Activated CD8-positive, alpha-beta memory T cell treated with anti-CD3 and anti-CD28 coated beads, Interleukin-2, amount 50 U/mL, for 4 hours (primary cell): Measurements from ENCODE around the gene ZBTB20.

Experiments
- DNase-seq: peaks from one replicate; pipeline ENCODE4 v3.0.0-alpha.2; 2020

Gene ZBTB20

GRCh38 chr3:114902691-114903101, 244.4 kb downstream of the ZBTB20 start:
- DNase-seq, result no peak

DNA sequence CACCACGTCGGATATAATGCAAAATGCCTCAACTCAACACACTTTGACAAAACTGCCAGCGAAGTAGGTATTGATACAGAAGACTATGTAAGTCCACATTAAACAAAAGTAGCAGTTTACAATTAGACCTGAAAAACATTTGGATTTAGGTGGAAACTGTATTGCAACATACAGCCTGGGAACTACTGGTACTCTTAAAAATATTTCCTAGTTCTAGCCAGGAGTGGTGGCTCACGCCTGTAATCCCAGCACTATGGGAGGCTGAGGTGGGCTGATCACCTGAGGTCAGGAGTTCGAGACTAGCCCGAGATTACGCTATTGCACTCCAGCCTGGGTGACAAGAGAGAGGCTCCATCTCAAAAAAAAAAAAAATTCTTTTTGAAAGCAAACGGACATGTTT, 246.2 kb downstream of the ZBTB20 start:
- no peak for DNase-seq

DNA sequence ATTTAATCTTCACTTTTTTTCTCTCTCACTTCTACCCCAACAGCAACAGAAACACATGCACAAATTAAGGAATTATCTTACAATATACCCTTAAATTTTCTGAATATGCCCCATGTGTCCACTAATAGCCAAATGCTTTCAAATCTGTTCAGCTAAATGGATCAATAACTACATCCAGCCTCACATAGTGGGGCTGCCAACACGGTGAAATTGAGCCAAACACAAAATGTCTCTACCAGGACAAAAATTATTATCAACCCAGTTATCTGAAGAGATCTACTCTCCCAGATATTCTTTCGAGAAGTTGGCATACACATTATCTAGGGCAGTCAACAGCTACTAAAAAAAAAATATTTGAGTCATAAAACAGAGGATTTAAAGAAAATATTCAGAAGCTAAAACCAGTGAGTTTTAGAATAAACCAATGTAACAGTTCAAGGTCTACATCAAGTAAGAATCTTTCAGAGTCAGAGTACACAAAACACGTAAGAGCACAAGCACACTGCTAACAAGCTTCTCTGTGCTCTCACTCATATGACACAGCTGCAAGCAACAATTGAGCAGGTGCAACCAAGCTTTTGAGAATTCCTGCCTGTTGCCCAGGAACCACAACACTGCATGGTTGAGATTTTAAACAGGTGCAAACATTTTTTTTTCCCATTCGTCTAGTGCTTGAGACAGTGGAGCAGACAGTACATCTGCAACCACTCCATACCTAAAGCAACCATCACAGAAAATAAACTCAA, 247.7 kb downstream of the ZBTB20 start:
- no peak for DNase-seq

- no peak for DNase-seq
Measured at GRCh38 chr3:114896978-114897377, 250.1 kb downstream of the ZBTB20 start.

DNA sequence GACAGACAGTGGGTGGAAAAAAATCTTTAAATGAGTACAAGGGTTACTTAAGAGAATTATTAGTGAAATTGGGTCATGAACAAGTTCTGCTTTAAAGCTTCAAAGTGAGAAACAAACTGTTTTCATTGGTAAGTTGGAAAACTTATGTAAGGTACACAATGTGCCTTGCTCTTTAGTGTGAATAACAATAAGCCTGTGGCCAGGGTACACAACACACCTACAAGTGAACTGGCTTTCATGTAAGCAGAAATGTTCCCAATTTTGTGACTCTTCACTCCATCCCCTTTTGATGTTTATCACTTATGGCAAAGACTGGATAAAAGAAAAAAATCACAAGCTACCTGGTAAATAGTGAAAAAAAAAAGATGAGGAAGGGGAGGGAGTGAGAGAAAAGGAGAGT, 253.7 kb downstream of the ZBTB20 start:
- DNase-seq, result no peak

DNA sequence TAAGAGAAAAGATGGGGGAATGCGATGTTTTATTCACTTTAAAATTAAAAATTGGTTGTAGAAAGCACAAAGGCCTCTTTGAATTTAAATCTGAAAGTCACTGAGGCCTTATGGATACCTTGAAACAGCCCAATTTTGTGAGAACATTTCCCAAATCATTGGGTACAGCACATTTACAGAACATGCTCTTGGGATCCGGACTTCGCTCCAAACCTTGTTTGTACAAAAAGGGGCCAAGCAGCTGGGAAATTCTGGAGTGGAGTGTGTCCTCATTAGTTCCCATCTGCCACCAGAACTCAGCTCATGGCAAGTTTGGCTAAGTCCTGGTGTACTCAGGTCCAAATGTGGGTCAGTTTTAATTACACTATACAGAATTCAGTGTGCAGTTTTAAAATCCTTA, 254.2 kb downstream of the ZBTB20 start:
- no peak for DNase-seq

- DNase-seq, result no peak
Measured at GRCh38 chr3:114892131-114892879, 254.8 kb downstream of the ZBTB20 start.

- DNase-seq, result no peak
Measured at GRCh38 chr3:114887806-114888205, 259.3 kb downstream of the ZBTB20 start.

DNA sequence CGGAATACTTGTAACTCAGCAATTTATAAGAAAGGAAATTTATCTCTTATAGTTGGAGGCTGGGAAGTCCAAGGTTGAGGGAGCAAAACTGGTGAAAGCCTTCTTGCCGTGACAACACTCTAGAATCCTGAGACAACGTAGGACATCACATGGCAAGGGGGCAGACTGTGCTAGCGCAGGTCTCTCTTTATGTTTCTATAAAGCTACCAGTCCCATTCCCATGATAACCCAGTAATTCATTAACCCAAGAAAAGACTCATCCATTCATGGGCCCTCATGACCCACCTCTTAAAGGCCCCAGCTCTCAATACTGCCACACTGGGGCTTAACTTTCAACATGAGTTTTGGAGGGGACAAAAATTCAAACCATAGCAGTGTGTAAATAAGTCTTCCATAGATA, 260.2 kb downstream of the ZBTB20 start:
- no peak for DNase-seq

GRCh38 chr3:114884213-114884923, 262.7 kb downstream of the ZBTB20 start:
- no peak for DNase-seq

DNA sequence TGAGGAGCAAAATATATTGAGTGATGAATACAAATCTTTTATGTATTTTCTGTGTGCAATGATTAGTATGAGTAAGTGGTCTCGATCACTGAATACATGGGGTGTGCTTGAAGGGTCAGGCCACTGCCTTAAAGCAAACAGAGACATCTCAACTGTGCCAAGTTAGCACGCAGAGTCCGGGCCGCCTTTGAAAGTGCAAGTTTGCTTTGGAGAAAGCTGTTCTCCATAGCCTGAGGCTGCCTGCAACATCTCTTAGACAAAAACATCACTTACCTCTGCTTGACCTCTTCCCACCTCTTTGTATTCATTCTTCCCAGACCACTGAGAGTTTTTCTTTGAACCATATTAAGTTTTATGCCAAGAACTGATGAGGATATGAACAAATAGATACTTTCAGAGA, 267.0 kb downstream of the ZBTB20 start:
- no peak for DNase-seq

GRCh38 chr3:114879059-114880031, 267.7 kb downstream of the ZBTB20 start:
- no peak for DNase-seq

DNA sequence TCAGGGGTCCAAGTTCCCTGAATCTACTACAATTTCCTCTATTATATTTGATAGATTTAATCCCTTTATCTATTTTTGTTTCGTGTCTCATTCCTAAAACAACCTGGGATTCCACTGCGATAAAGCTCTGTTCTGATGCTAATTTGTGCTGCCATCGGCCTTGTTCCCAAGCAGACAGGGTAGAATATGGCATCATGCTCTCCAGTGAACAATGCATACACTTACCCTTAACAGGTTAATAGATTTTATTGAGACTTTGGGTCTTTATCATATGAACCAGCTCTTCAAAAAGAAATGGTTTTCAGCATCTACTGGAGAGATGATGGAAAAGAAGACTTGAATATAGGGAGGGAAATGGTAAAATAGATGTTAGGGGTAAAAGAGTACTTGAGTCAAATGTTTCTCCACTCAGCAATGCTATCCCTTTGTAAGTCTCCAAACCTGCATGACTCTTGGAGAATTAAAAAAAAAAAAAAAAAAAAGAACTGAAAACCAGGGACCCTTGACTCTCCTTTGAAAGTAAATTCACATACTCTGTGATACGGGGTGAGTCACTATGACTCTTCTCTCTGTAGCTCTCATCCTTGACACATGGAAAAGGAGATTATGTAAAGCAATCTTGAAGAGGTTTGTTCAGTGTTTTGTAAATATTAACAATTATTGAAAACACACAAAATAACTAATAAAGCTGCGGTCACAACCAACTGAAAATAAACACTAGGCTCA, 268.8 kb downstream of the ZBTB20 start:
- no peak for DNase-seq

DNA sequence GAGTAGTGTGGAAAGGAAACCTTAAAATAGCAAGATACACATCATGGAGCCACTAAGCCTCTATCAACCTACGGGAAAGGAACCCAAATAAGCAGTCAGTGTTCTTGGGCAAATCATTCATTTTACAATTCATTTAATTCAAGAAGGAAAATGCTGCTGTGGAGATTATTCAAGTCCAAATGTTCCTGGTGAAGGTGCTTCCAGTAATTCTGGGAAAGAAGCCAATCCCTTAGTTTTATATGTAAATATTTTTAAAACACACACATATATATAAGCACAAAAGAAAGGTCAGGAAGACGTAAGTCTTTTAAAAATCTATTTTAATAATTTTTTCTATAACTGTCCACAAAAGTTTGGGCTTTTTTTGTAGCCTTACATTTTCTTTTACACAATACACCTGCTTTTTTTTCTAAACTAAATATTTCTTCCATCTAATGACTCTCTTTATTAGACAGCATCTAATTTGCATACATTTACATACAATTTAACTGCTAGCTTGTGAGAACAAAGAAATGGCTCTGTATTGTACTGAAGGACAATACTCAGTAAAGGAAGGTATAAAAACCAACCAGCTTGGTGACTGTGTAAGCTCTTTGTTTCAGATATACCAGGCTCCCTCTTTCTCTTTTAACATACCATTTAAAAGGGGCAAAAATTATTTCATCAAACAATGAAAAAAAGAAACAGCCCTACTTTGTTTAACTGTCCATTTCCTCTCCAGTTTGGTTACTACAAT, 269.5 kb downstream of the ZBTB20 start:
- no peak for DNase-seq

DNA sequence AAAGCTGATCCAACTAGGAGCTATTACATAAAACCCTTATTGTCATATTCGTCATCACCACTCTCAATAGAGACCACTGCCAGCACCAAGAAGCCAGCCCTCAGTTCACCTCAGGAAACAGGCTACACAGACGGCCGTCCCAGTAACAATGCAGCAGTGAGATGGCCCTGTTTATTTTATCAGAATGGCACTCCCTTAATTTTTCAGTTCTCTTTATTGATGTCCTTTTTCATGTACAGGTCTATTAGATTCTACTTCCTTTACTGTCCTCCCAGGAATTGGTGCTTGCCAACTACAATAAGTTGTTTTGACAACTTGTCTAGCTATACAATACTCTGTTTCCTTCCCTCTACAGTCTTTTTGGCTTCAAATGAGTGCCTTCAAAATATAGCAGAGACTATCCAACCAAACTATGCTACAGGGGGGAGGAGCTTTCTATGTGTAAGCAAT, 272.5 kb downstream of the ZBTB20 start:
- no peak for DNase-seq

DNA sequence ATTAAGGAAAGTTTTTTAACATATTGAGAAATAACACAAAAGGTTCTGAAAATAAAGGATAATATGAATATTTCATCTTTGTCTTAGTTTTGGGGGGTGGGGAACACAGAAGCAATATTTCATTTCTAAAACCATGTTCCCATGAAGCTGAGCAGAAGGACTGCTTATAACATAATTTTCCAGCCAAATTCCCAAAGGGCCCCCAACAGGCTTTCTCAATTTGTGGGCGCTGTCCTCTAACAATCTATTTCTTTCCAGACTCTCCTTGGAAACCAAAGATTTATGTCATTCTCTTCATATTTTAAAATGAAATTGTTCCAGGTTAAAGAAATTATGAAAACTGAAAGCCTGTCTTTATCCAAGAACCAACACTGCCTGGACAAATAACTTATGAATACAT, 273.5 kb downstream of the ZBTB20 start:
- DNase-seq, result no peak

- DNase-seq, result no peak
Measured at GRCh38 chr3:114872588-114872987, 274.5 kb downstream of the ZBTB20 start.

- no peak for DNase-seq
Measured at GRCh38 chr3:114872050-114872449, 275.0 kb downstream of the ZBTB20 start.

DNA sequence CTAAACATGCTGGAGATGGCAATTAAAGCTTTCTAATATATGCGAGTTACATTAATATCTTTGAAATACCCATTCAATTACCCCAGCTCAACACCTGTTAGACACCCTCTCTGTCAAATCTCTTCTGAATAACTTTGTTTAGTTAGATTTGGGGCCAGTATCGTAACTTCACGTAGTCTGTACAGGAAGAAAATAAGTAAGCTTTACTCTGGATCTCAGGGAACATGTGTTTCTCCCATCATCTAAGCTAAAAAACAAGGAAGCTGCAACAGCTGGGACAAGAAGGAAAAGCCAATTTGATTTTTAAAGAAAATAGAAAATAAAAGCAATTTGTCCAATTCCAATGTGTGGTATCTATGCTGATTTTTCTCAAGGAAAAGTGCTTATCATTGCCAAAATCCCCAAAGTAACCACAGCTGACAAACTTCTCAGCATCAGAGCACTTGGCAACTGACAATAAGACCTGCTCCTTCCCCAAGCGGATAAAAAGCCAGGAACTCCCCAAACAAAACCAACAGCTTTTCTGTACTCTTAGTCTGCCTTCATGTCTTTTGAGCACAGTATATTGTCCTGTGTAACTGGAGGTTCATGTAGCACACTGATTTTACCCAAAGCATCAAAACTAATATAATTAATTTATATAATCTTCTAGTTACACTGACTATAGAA, 279.1 kb downstream of the ZBTB20 start:
- no peak for DNase-seq

DNA sequence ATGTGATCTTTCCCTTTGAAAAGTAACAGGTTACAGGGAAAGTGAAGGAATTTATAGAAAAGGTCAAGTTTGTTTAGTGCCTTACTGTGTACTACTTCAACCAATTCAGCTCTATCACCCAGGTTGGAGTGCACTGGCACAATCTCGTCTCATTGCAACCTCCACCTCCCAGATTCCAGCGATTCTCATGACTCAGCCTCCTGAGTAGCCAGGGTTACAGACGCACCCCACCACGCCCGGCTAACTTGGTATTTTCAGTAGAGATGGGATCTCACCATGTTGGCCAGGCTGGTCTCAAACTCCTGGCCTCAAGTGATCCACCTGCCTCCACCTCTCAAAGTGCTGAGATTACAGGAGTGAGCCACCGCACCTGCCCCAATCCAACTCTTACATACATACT, 279.7 kb downstream of the ZBTB20 start:
- no peak for DNase-seq

GRCh38 chr3:114866430-114866829, 280.7 kb downstream of the ZBTB20 start:
- DNase-seq, result no peak
